Measurements from ENCODE around the gene NEMF. TPM values are rescaled to one million over a fixed set of nuclear protein-coding genes. Genes with fewer than 3 reads are reported as not detected.
"Not testable (repeated sequence)": the region's sequence is repeated elsewhere in the genome, so short reads cannot be mapped to it uniquely, and the experiment has no call there.

Gene NEMF
- total RNA-seq, 2 donors from 2014 or later = 43.9 to 45.2 TPM

- Histone ChIP-seq H3K27me3 (no peaks in the 10 kb centered on the region), H3K4me3 (no peak overlapping the region), H3K36me3 (peaks cover 6% of the 10 kb centered on the region), H3K9me3 (no peaks in the 10 kb centered on the region), H3K27ac (no peak overlapping the region), H3K4me1 (no peaks in the 10 kb centered on the region)
- DNase-seq (ENCODE audit: low spot score) = no peak
- no peak for TF ChIP-seq CTCF (IDR thresholded peaks at IDR 0.05)
Measured at GRCh38 chr14:49755378-49755777, 97.2 kb downstream of the NEMF start.

- TF ChIP-seq CTCF (IDR thresholded peaks at IDR 0.05) = no peak
- no peak for DNase-seq (ENCODE audit: low spot score)
- no peaks in the 10 kb centered on the region for H3K27me3 ChIP-seq
- no peak overlapping the region for H3K27ac ChIP-seq
- H3K4me3 ChIP-seq = no peak overlapping the region
- no peaks in the 10 kb centered on the region for H3K9me3 ChIP-seq
- H3K36me3 ChIP-seq = peaks cover 6% of the 10 kb centered on the region
- H3K4me1 ChIP-seq = no peaks in the 10 kb centered on the region
Measured at GRCh38 chr14:49754570-49755097, 98.0 kb downstream of the NEMF start.

GRCh38 chr14:49746476-49746875 lies 106.1 kb downstream of the NEMF start:
- H3K36me3 ChIP-seq = peaks cover 32% of the 10 kb centered on the region
- H3K27me3 ChIP-seq; H3K27ac ChIP-seq; H3K9me3 ChIP-seq; H3K4me3 ChIP-seq; H3K4me1 ChIP-seq; DNase-seq (ENCODE audit: low spot score): not testable (repeated sequence)

- Histone ChIP-seq H3K9me3 (no peaks in the 10 kb centered on the region), H3K27ac (no peak overlapping the region), H3K4me3 (no peak overlapping the region), H3K27me3 (no peaks in the 10 kb centered on the region), H3K36me3 (peaks cover 39% of the 10 kb centered on the region), H3K4me1 (no peaks in the 10 kb centered on the region)
- no peak for DNase-seq (ENCODE audit: low spot score)
- no peak for TF ChIP-seq CTCF (IDR thresholded peaks at IDR 0.05)
Measured at GRCh38 chr14:49745191-49745590, 107.4 kb downstream of the NEMF start.

- not testable (repeated sequence) for H3K4me1 ChIP-seq; H3K27ac ChIP-seq; H3K4me3 ChIP-seq; H3K27me3 ChIP-seq; DNase-seq (ENCODE audit: low spot score); H3K9me3 ChIP-seq
- peaks cover 24% of the 10 kb centered on the region for H3K36me3 ChIP-seq
Measured at GRCh38 chr14:49735669-49736068, 116.9 kb downstream of the NEMF start.

- H3K4me3 ChIP-seq = no peak overlapping the region
- H3K36me3 ChIP-seq = peaks cover 20% of the 10 kb centered on the region
- no peaks in the 10 kb centered on the region for H3K4me1 ChIP-seq
Measured at GRCh38 chr14:49733836-49734235, 118.8 kb downstream of the NEMF start.

More at GRCh38 chr14:49733836-49734235, 118.8 kb downstream of the NEMF start:
- Histone ChIP-seq H3K27me3 (no peaks in the 10 kb centered on the region), H3K27ac (no peak overlapping the region), H3K9me3 (no peaks in the 10 kb centered on the region)
- TF ChIP-seq CTCF (IDR thresholded peaks at IDR 0.05) = no peak
- no peak for DNase-seq (ENCODE audit: low spot score)
